T follicular helper cell (primary cell): Measurements from ENCODE around the gene PTPRN2.

ENCODE experiments used
- DNase-seq: peaks from one replicate; pipeline ENCODE4 v3.0.0-alpha.2; 2020; ENCODE audit warnings: low read depth

Gene PTPRN2

DNA sequence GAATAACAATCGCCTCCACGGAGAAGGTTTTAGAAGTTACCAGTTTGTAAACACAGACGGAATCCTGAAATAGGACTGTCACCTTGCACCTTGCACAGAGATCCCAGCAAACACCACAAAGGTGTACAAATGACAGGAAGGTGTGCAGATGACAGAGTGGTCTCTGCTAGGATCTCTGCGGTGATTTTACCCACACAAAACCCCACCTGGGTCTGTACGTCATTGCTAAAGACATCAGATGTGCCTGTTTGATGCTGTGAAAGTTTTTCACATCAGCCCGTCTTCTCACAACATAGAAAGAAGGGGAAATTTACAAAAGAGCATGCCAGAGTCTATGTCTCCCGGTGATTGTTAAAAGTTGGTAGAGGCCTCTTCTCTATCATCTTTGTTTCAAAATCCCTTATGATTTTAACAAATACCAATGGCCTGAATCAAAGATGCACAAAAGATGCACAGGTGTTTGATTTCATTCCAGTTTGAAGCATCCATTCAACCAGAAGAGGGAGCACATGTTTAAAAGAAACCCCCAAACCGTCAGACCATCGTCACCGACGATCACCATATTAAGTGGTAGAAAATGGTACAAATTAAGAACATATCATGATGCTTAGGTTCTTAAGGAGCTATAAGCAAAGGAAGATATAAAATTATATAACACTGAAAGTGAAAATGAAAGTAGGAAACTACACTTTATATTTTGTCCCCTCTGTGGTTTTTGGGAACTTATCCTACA is 576.5 kb downstream of the PTPRN2 start:
- no peak for DNase-seq

DNA sequence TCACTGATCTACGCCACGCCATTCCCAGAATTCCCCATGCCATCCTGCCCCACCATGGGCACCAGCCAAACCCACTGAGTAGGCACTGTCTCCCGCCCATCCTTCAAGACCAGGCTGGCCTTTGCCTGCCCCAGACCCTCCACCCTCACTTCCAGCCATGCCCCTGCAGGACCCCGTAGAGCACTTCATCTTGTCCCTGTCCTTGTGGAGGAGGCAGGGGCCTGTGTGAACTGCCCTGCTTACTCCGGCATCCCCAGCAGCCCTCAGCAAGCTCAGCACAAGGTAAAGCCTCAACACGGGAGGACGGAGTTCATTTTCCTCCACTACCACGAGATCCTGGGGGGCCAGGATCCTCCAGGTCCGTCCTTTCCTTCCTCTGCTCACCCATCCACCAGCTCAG is 577.7 kb downstream of the PTPRN2 start:
- DNase-seq = no peak

DNA sequence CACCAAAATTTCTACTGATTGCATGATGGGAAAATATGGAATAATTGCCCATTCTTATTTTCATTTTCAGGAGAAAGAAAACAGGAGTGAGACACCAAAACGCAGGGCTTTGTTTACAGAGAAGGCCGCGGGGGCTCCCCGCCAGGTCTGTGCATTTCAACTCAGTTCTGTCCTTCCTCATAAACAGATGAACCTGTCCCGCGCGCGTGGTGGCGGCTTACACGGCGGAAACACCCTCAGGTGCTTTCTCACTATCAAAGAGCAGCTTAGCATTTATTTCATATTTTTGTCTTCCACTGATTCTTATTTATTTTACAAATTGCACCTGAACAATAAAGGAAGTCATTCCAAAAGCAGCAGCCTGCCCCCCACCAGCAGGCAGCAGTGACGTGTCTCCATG is 579.4 kb downstream of the PTPRN2 start:
- DNase-seq = no peak

DNA sequence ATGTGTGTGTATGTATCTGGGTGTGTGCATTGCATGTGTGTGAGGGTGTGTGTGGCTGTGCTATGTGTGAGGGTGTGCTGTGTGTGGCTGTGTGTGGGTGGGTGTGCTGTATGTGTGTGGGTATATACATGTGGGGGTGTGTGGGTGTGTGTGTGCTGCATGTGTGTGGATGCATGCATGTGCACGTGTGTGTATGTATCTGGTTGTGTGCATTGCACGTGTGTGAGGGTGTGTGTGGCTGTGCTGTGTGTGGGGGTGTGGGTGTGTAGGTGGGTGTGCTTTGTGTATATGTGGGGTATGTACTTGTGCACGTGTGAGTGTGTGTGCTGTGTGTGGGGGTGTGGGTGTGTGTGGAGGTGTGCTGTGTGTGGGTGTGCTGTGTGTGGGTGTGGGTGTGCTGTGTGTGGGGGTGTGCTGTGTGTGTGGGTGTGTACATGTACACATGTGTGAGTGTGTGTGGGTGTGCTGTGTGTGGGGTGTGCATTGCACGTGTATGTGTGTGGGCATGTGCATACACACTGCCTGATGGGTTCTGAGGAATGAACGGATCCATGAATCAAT is 579.8 kb downstream of the PTPRN2 start:
- DNase-seq = no peak

DNA sequence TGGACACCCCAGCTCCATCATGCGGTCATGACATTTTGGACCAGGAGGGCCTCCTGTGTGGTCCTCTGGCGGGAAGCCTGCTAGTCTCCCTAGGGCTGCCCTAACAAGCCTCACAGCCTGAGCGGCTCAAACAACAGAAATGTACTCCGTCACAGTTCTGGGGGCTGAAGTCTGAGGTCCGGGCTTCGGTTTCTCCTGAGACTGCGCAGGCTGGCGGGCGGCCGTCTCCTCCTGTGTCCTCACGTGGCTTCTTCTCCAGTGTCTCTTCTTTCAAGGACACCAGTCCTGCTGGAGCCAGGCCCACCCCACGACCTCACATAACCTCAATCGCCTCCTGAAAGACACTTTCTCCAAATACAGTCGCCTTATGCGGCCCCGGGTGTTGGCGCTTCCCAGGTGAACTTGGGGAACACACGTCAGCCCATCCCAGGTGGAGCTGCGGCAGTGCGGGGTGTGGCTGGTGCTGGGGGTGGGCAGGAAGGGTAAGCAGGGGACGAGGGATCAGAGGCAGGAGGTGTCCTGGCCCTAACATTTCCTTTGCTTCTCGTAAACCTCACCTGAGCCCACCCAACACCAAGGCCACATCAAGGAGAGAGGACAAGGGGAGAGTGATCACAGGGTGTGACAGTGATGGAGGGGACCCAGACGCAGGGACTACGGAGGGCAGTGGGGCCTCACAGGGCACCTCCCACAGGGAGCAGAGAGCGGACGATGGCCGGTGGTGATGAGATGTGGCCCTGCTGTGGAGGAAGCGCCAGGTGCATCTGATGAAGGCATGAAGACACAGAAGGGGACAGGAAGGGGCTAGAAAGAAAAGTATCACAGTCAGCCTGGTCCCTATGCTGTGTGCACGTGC is 580.6 kb downstream of the PTPRN2 start:
- no peak for DNase-seq

DNA sequence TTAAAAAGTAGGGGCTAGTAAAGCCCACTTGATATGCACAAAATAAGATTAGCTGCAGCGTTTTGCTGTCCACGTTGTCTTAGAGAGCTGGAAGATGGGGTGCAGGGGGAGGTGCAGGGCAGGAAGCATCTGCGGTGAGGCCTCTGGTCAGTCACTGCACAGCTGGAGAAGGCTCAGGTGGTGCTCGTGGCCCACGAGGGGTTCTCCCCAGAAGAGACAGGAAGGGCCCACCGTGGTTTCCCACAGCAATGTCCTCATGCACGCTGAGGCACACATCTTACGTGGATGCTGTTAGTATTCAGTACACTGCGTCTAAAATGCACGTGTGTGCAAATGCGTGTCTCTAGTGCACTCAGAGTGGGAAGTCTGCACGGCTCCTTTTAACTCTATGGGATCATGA is 582.1 kb downstream of the PTPRN2 start:
- DNase-seq = no peak

DNA sequence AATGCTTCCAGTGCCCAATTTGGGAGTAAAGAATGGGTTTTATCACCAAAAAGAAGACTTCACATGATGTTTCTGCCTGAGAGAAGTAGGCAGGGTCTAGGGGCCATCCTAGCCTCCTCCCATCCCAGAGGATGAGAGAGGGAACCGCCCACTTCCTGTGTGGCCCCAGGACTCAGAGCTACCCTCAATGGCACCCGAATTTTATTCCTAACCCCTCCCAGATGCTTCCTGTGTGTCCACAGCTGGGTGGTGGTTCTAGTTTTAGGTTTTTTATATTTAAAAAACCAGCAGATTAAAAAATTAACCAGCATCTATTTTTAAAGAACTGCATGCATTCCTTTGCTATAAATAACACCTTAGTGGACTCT is 583.5 kb downstream of the PTPRN2 start:
- no peak for DNase-seq

DNA sequence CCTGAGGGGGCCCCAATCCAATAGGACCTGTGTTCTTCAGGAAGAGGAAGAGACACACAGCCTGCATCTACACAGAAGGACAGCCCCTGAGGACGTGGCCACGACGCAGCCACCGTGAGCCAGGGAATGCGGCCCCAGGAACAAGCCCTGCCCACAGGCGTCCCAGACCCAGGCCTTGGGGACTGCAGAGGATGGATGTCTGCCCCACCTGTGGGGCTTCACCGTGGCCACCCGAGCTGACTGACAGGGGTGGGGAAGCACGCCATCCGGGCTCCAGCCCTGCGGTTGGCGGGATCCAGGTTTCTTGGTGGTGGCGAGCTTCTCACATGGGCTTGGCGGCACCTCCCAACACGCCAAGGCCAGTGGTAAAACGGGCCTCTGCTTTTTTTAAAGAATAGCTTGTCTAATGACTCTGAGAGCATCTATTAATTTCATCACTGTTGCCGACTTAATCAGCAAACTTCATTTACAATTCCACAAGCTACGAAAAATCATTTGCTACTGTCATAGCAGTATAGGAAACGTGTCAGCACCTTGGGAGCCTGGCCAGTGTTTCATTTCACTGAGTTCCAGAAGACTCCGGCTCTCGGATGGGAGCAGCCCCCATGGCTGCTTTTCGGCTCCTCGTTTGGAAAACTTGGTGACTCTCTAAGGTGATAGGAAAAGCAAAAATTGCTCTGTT is 584.0 kb downstream of the PTPRN2 start:
- DNase-seq = no peak

DNA sequence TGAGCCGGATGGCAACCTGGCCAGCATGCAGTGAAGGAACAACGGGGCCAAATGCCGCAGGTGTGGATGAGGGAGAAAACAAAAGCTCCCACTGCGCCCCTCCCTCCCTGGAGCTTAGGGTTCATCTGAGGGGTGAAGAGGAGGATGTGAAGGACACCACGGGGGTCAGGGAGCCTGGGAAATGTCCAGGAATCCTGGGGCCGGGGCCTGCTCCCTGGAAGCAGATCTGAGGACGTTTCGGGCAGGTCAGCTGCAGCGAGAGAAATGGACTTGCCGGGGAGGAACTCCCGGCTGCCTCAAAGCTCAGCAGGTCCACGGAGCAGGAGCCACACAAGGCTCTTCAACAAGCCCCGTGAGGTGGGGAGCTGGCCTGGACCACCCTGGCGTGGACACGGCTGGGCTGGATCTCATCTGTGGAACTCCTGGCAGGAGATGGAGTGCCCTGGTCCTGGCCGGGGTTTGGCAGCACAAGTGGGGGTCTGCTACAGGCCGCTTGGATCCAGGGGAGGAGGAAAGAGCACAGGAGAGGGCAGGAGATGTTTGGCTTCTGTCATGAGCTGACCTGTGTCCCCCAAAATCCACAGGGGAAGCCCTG is 585.0 kb downstream of the PTPRN2 start:
- no peak for DNase-seq

DNA sequence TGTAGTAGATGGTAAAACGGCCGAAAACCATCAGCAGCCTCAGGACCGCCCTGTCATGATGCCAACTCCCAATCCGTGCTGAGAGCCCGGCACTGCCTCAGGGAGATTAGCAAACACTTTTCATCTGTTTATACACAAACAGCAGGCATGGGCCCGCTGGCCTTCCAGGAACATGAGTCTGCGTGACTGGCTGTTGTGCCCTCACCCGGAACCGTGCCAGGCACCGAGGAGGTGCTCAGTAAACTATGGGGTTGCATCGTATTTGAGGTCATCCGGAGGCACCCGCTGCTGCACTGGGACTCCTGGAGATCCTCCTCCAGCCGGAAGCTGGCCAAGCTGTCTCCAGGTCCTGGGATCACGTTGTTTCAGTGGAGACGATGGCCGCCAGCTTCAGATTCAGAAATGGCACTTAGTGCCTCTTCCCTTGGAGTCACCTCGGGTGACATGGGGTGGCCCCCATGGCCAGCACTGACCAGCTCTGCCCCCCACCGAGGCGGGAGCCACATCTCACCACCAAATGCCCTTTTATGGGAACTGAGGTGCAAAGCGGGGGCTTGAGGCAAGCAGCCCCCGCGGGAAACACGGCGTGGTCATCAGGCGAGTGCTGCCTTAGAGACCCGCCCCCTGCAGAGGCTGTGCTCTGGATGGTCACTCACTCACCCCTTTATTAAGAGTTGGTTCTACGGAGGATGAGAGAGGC is 585.9 kb downstream of the PTPRN2 start:
- no peak for DNase-seq

DNA sequence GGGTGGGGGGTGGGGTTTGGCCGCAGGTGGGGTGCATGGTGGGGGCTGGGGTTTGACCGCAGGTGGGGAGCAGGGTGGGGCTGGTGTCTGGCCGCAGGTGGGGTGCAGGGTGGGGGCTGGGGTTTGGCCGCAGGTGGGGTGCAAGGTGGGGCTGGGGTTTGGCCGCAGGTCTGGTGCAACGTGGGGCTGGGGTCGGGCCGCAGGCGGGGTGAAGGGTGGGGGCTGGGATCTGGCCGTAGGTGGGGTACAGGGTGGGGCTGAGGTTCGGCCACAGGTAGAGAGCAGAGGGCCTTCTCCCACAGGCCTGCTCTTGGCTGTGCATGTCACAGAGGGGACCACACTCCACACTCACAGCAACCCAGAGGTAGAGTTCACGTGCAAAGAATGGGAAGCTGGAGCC is 586.6 kb downstream of the PTPRN2 start:
- DNase-seq = no peak

DNA sequence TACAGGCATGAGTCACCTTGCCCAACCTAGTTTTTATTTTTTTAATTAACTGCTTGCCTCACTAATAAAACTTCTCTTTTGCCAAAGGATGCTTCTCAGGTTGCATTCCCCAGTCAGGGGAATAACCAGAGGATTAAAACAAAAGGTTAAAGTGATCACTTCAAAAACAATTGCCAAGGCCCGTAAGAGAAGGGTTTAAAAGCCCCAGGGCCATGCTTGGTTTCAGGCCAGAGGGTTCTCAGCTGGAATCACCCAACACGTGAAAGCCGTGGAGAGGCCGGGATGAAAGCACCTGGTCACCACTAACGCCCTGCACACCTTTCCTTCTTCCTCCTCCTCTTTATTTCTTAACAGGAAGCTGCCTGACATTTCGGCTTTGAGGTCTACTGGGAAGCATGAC is 587.5 kb downstream of the PTPRN2 start:
- DNase-seq = no peak

DNA sequence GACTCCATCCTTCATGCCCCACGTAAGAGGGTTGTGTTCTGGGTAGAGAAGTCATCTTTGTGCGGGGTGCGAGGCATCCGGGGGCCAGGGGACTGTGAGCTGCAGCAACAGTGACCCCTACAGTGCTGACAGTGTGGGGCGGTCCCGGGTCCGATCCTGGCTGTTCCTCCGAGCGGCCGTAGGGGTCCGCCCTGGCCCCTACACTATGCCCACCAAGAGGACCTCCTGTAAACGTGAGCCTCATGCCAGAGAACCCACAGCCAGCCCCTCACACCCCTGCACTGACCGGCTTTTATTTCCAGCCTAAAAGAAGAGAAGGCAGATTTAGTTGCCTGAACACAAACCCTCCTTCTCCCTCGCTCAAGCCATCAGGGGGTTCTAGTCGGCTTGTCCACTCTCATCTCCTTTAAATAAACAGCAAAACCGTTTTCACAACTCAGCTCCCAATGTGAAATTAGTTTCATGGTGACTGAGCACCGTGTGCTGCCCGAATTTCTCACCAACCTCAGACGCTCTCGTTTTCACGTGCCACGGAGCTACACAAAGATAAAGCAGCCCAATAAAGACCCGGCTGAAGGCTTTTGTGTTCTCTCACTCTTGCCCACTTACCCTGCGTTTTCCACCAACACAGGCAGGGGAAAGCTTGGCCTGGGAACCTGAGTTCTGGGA is 588.6 kb downstream of the PTPRN2 start:
- DNase-seq = no peak

DNA sequence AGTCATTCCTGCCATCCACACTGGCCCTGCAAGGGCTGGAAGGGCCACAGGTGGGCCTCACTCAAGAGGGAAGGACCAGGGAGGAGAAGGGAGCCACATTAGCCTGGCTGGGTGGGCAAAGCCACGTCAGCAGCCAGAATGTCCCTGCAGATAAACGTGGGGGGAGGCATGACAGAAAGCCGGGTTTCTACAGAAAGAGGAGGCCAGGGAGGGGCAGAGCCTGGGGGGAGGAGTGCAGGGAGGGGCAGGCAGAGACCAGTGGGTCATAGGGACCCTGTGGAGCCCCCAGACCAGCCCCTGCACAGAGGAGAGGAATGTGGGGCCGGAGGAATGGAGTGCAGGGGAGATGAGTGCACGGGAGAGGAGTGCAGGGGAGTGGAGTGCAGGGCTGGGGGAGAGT is 590.2 kb downstream of the PTPRN2 start:
- DNase-seq = no peak

DNA sequence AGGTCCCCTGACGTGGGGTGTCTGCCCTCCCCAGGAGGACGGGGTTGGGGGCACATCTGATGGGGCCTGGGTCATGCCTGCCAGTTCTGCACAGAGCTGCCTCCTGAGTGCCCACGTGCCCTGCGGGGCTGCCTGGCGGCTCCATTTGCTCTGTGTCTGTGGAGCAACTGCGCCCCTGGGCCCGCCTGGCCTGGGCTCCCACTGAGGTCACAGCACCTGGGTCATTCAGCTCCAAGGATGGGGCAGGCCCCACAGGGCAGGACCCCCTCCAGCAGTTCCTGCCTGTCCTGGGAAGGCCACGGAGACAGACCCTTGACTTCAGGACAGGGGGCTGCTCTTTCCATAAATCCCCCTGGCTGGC is 590.6 kb downstream of the PTPRN2 start:
- no peak for DNase-seq

DNA sequence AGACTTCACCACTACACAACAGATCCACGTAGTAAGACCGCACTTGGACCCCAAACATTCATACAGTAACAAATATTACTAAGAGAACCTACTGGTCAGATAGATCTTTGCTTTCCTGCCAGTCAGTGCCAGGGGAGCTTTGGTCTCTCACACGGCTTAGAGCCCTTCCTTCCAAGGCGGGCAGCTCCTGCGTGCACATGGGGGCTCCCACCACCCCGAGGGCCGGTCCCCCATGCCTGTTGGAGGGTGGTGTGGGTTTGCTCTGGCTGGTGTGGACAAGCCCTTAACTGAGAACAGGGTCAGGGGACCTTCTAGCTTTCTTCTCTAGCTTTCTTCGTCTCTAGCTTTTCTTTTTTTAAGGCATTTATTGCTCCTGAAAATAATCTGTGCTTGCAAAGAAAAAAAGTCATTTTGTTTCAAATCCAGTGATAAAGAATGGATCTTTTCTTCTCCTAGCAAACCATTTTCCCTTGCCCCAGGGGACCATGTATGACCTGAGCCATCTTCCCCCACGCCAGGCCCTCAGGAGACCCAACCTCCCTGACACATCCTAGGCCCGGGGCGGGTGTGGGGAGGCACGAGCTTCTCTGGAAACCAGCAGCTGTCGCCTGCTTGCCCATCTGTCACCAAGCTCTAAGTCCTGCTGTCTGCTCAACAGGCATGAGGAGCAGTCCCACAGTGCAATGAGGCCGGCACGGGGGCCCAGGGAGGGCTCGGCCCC is 591.1 kb downstream of the PTPRN2 start:
- DNase-seq = no peak

DNA sequence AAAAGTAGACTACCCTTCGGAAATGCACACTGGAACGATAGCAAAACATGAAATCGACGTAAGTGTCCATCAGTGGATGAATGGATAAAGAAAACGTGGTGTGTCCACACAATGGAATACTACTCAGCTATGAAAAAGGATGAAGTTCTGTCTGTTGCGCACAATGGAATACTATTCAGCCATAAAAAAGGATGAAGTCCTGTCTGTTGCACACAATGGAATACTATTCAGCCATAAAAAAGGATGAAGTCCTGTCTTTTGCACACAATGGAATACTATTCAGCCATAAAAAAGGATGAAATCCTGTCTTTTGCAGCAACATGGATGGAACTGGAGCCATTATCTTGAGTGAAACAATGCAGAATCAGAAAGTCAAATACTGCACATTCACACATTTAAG is 591.8 kb downstream of the PTPRN2 start:
- DNase-seq = no peak

DNA sequence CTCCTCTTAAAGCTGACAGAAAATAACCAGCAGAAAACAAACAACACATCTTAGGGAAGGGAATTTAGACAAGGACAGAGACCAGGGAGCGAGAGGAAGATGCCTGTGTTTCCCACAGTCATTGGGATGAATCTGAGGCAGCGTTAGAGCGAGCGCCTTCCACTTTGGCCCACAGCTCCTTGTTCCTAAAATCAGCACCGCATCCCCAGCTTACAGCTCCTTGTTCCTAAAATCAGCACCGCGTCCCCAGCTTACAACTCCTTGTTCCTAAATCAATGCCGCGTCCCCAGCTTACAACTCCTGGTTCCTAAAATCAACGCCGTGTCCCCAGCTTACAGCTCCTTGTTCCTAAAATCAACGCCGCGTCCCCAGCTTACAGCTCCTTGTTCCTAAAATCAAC is 593.3 kb downstream of the PTPRN2 start:
- DNase-seq = no peak

DNA sequence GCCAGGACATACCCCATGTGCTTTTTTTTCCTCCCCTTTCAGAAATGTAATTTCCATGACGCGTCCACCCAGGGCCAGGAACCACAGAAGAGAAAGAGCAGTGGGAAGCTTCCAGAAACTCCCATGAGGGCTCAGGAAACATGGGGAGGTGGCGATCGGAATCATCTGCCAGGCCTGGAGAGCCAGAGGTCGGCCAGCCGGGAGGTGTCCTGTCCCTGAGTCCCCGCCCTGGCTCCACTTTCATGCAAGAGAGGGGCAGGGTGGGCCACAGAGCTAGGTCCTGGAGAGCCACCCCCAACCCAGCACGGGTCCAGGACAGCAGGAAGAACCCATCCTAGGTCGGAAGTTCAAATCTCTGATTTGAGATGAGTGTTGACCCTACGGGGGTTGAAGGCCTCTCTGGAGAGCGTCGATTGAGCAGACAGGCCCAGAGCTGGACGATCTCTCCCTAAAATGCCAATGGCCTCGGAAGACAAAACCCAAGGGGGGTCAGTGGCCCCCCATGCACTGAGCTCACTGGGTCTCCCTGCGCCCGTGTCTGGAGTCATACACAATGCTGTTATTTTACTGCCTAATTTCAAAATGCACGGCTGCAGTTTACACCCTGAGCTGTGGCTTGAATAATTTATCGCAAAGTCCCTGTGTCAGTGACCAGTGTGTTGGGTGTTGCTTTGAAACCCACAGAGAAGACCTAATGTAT is 594.1 kb downstream of the PTPRN2 start:
- DNase-seq = no peak
